ENCODE measurements around the gene SNX9. TPM values are rescaled to one million over a fixed set of nuclear protein-coding genes. Genes with fewer than 3 reads are reported as not detected.
"Not testable (repeated sequence)": the region's sequence is repeated elsewhere in the genome, so short reads cannot be mapped to it uniquely, and the experiment has no call there.

Gene SNX9
- total and polyA plus RNA-seq, 7 donors = 18.4 to 30.7 (median 26.5) TPM

DNA sequence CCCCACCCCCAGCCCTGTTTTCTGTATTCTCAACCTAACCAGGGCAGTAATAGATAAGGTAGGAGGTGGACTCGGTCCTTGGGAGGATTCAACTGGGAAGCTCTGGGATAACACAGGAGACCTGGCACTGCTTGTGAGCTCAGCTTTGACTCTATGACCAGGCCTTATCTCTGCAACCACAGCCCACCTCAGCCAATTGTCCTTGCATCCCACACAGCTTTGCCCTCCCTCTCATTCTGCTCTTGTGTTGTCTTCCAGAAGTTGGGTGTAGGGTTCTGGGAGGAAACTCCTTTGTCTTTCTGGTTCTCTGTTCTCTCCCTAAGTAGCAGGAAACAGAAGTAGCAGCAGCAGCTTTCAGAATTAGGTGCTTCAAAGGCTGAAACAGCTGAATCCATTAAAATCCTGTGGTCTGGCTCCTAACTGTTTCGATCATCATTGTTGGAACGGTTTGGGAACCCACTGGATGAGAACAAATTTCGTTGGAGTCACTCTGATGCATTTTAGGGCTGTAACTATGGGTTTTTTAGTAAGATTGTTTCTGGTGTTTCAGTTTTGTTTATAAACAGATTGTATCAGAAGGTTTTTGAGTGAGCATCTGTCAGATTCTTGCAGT, 32.4 kb upstream of the SNX9 start:
- 35 to 42% (median 39%) methylated on average over 4 of the region's 4 CpGs for WGBS, 3 donors

DNA sequence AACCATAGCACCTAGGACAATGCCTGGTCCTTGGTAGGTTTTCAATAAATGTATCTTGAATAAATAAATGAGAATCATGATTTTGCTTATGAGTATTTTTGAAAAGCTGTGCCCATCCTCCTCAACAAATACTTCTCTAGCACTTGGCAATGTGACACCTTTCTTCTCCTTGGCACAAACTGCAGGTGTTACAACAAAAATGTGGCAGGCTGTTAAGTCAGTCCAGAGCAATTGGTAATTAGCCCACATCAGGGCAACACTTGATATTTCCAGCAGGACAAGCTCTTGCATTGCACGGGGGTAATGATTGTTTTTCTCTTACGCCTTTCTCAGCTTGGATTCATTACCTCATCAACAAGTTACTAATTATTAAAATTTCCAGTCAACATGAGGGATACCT, 31.6 kb upstream of the SNX9 start:
- intact Hi-C loops (cut with DNase I) = no loop called here
- Histone ChIP-seq H3K9me3 (no peaks in the 10 kb centered on the region), H3K36me3 (ENCODE audit: insufficient read depth in 1 of 2, low read depth in 1 of 2) (no peaks in the 10 kb centered on the region), H3K27me3 (ENCODE audit: insufficient read depth in 3 of 3, low read length in 2 of 3) (no peaks in the 10 kb centered on the region), H3K27ac (no peak overlapping the region), H3K4me3 (no peak overlapping the region), H3K4me1 (no peaks in the 10 kb centered on the region)
- DNase-seq = no peak
- no peak for ATAC-seq
- WGBS, 3 donors = 59 to 75% (median 65%) methylated on average over 2 of the region's 2 CpGs
- TF ChIP-seq, protein P1, sequence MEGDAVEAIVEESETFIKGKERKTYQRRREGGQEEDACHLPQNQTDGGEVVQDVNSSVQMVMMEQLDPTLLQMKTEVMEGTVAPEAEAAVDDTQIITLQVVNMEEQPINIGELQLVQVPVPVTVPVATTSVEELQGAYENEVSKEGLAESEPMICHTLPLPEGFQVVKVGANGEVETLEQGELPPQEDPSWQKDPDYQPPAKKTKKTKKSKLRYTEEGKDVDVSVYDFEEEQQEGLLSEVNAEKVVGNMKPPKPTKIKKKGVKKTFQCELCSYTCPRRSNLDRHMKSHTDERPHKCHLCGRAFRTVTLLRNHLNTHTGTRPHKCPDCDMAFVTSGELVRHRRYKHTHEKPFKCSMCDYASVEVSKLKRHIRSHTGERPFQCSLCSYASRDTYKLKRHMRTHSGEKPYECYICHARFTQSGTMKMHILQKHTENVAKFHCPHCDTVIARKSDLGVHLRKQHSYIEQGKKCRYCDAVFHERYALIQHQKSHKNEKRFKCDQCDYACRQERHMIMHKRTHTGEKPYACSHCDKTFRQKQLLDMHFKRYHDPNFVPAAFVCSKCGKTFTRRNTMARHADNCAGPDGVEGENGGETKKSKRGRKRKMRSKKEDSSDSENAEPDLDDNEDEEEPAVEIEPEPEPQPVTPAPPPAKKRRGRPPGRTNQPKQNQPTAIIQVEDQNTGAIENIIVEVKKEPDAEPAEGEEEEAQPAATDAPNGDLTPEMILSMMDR (IDR thresholded peaks at IDR 0.05) = no peak

More for the DNA sequence above, 32.4 kb upstream of the SNX9 start:
- ATAC-seq (no peak), DNase-seq (no peak)
- Histone ChIP-seq H3K36me3 (ENCODE audit: insufficient read depth in 1 of 2, low read depth in 1 of 2) (no peaks in the 10 kb centered on the region), H3K4me1 (no peaks in the 10 kb centered on the region), H3K27me3 (ENCODE audit: insufficient read depth in 3 of 3, low read length in 2 of 3) (no peaks in the 10 kb centered on the region), H3K4me3 (no peak overlapping the region), H3K27ac (no peak overlapping the region), H3K9me3 (no peaks in the 10 kb centered on the region)
- TF ChIP-seq, protein P1 (IDR thresholded peaks at IDR 0.05) = no peak
- intact Hi-C loops (cut with DNase I) = no loop called here

GRCh38 chr6:157792671-157793070, 30.4 kb upstream of the SNX9 start:
- DNase-seq (no peak), ATAC-seq (no peak)
- no peaks in the 10 kb centered on the region for H3K36me3 ChIP-seq (ENCODE audit: insufficient read depth in 1 of 2, low read depth in 1 of 2)
- no peaks in the 10 kb centered on the region for H3K27me3 ChIP-seq (ENCODE audit: insufficient read depth in 3 of 3, low read length in 2 of 3)
- TF ChIP-seq, protein P1 (IDR thresholded peaks at IDR 0.05) = no peak
- no peaks in the 10 kb centered on the region for H3K9me3 ChIP-seq
- intact Hi-C loops (cut with DNase I) = no loop called here
- WGBS, 3 donors = 74 to 77% (median 74%) methylated on average over 2 of the region's 2 CpGs
- H3K4me1 ChIP-seq = no peaks in the 10 kb centered on the region
- no peak overlapping the region for H3K27ac ChIP-seq
- no peak overlapping the region for H3K4me3 ChIP-seq

DNA sequence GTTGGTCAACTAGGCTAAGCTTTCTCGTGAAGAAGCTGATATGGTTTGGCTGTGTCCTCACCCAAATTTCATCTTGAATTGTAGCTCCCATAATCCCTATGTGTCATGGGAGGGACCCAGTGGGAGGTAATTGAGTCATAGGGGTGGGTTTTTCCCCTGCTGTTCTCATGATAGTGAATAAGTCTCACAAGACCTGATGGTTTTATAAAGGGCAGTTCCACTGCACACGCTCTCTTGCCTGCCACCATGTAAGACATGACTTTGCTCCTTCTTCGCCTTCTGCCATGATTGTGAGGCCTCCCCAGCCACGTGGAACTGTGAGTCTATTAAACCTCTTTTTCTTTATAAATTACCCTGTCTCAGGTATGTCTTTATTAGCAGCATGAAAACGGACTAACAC, 29.0 kb upstream of the SNX9 start:
- H3K27ac ChIP-seq; H3K4me1 ChIP-seq; intact Hi-C loops (cut with DNase I); H3K9me3 ChIP-seq; DNase-seq; H3K4me3 ChIP-seq; H3K36me3 ChIP-seq (ENCODE audit: insufficient read depth in 1 of 2, low read depth in 1 of 2); ATAC-seq; H3K27me3 ChIP-seq (ENCODE audit: insufficient read depth in 3 of 3, low read length in 2 of 3): not testable (repeated sequence)
- 87 to 89% (median 88%) methylated on average over 5 of the region's 5 CpGs for WGBS, 3 donors

GRCh38 chr6:157795841-157796240, 27.2 kb upstream of the SNX9 start:
- intact Hi-C loops (cut with DNase I) = no loop called here
- no peak for ATAC-seq

More at GRCh38 chr6:157795841-157796240, 27.2 kb upstream of the SNX9 start:
- no peaks in the 10 kb centered on the region for H3K27me3 ChIP-seq (ENCODE audit: insufficient read depth in 3 of 3, low read length in 2 of 3)
- WGBS, 3 donors = 66 to 74% (median 69%) methylated on average over 6 of the region's 6 CpGs
- H3K9me3 ChIP-seq = no peaks in the 10 kb centered on the region
- no peaks in the 10 kb centered on the region for H3K36me3 ChIP-seq (ENCODE audit: insufficient read depth in 1 of 2, low read depth in 1 of 2)
- no peak overlapping the region for H3K4me3 ChIP-seq
- H3K27ac ChIP-seq = no peak overlapping the region
- DNase-seq = no peak
- TF ChIP-seq, protein P1 (IDR thresholded peaks at IDR 0.05) = no peak
- no peaks in the 10 kb centered on the region for H3K4me1 ChIP-seq

Measured in psoas muscle (tissue), 8 donors.